Measurements from ENCODE around the gene ROPN1B. TPM values are rescaled to one million over a fixed set of nuclear protein-coding genes. Genes with fewer than 3 reads are reported as not detected.
"Not testable (repeated sequence)": the region's sequence is repeated elsewhere in the genome, so short reads cannot be mapped to it uniquely, and the experiment has no call there.

The ROPN1B gene
- total and polyA plus RNA-seq, 2 experiments from 2014 or later, result not detected

DNA sequence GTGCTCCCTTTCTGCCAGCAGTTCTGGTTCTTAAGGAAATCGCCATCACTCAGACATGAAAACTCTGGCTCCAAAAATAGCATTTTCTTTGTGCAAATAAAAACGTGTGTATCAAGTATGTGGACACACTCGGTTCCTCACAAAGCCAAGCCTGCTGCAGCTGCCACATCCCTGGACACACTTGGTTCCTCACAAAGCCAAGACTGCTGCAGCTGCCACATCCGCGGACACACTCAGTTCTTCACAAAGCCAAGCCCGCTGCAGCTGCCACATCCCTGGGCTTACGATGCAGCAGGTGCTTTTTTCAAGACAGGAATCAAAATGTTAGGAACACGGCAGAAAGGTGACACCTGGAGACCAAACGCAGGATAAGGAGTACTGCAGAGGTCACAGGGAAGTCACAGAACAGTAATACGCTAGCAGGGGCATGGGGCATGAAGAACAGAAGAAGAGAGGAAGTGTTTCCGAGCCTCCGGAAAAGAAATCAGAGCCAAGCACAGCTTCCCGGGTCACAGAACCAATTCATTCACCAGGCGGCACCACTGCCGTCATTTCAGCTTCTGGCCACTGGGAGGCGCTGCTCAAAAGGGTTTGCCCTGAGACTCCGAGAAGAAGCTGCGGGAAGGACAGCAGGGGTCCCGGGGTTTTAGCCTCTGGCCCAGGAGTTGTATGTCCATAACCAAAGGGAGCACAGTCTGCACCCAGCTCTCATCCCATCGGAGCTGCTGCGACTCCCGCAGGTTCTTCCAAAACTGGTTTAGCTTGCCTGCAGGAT, 40.0 kb upstream of the ROPN1B start:
- not testable (repeated sequence) for H3K27ac Mint-ChIP-seq; H3K27me3 ChIP-seq (ENCODE audit: insufficient read depth); H3K36me3 Mint-ChIP-seq (ENCODE audit: low read depth); H3K4me1 ChIP-seq (ENCODE audit: insufficient read depth); H3F3A ChIP-seq (replicated peaks; ENCODE audit: low read depth); H3K4me2 ChIP-seq; H3K27ac ChIP-seq (ENCODE audit: low read depth); H3K36me3 ChIP-seq (ENCODE audit: insufficient read depth); H3K9me2 ChIP-seq (ENCODE audit: insufficient read depth); ATAC-seq; H3K4me3 ChIP-seq; H4K20me1 ChIP-seq (replicated peaks; ENCODE audit: insufficient read depth); H3K4me3 Mint-ChIP-seq; H2AFZ ChIP-seq; H3K9me3 Mint-ChIP-seq; H3K27me3 Mint-ChIP-seq (ENCODE audit: insufficient read depth, low read depth, poor library complexity); H3K79me2 ChIP-seq (replicated peaks; ENCODE audit: insufficient read depth)
- H3K4me1 Mint-ChIP-seq, result peaks cover 12% of the 10 kb centered on the region
- DNase-seq (ENCODE audit: low spot score), result peak; percentile 68
- TF ChIP-seq, protein P1, sequence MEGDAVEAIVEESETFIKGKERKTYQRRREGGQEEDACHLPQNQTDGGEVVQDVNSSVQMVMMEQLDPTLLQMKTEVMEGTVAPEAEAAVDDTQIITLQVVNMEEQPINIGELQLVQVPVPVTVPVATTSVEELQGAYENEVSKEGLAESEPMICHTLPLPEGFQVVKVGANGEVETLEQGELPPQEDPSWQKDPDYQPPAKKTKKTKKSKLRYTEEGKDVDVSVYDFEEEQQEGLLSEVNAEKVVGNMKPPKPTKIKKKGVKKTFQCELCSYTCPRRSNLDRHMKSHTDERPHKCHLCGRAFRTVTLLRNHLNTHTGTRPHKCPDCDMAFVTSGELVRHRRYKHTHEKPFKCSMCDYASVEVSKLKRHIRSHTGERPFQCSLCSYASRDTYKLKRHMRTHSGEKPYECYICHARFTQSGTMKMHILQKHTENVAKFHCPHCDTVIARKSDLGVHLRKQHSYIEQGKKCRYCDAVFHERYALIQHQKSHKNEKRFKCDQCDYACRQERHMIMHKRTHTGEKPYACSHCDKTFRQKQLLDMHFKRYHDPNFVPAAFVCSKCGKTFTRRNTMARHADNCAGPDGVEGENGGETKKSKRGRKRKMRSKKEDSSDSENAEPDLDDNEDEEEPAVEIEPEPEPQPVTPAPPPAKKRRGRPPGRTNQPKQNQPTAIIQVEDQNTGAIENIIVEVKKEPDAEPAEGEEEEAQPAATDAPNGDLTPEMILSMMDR (conservative IDR thresholded peaks at IDR 0.05; ENCODE audit: low read depth in 2 of 2), result peak; percentile 52 to 69

DNA sequence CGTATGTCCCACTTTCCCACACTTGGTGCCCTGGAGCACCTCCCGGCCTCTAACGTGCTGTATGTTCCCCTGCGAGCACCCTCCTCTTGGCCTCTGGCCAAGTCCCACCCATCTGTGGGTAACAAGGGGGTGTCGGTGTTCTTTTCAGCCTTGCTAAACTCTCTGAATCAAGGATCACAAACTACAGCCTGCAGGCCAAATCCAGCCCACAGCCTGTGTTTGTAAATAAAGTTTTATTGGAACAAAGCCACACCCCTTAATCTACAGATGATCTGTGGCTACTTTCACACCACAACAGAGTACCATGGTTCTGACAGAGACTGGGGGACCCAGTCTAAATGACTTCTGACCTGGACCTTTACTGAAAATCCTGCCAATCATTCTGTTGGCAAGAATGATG, 39.2 kb upstream of the ROPN1B start:
- not testable (repeated sequence) for H3K4me3 Mint-ChIP-seq; ATAC-seq; H3K4me3 ChIP-seq; H3K36me3 Mint-ChIP-seq (ENCODE audit: low read depth); DNase-seq (ENCODE audit: low spot score); H3K36me3 ChIP-seq (ENCODE audit: insufficient read depth); H3K27me3 Mint-ChIP-seq (ENCODE audit: insufficient read depth, low read depth, poor library complexity); H3K27ac ChIP-seq (ENCODE audit: low read depth); H2AFZ ChIP-seq; H3K27ac Mint-ChIP-seq; H3K4me1 ChIP-seq (ENCODE audit: insufficient read depth); H4K20me1 ChIP-seq (replicated peaks; ENCODE audit: insufficient read depth); H3K9me2 ChIP-seq (ENCODE audit: insufficient read depth); H3K4me2 ChIP-seq; H3K79me2 ChIP-seq (replicated peaks; ENCODE audit: insufficient read depth); H3K9me3 Mint-ChIP-seq; H3F3A ChIP-seq (replicated peaks; ENCODE audit: low read depth); H3K27me3 ChIP-seq (ENCODE audit: insufficient read depth)
- H3K4me1 Mint-ChIP-seq, result peaks cover 12% of the 10 kb centered on the region

DNA sequence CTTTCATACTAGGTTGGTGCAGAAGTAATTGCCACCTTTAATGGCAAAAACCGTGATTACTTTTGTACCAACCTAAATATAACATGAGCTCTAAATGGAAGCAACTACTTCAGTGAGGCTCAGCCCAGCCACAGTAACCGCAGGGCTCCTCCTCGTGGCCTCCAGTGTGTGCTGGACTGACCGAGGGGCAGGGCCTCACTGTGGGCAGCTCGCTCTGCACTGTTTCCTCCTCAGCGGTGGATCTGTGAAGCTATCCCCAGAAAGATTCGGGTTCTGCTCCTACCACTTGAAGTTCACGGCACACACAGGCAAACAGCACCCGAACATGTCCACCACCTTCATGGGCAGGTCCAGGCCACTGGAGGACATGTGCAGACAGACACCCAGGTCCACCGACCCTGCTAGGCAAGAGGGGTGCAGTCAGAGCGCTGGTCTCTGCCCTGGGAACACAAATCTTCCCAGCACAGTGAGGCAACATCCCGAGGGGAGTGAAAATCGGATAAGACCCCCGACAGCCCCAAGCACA, 37.6 kb upstream of the ROPN1B start:
- not testable (repeated sequence) for H3F3A ChIP-seq (replicated peaks; ENCODE audit: low read depth); H3K27ac ChIP-seq (ENCODE audit: low read depth); H3K27ac Mint-ChIP-seq; DNase-seq (ENCODE audit: low spot score); H3K4me1 ChIP-seq (ENCODE audit: insufficient read depth); H3K36me3 Mint-ChIP-seq (ENCODE audit: low read depth); ATAC-seq; H3K79me2 ChIP-seq (replicated peaks; ENCODE audit: insufficient read depth); H2AFZ ChIP-seq; H4K20me1 ChIP-seq (replicated peaks; ENCODE audit: insufficient read depth); H3K9me2 ChIP-seq (ENCODE audit: insufficient read depth); H3K27me3 Mint-ChIP-seq (ENCODE audit: insufficient read depth, low read depth, poor library complexity); H3K4me3 Mint-ChIP-seq; H3K4me2 ChIP-seq; H3K36me3 ChIP-seq (ENCODE audit: insufficient read depth); H3K4me3 ChIP-seq; H3K9me3 Mint-ChIP-seq; H3K27me3 ChIP-seq (ENCODE audit: insufficient read depth)
- peaks cover 14% of the 10 kb centered on the region for H3K4me1 Mint-ChIP-seq

DNA sequence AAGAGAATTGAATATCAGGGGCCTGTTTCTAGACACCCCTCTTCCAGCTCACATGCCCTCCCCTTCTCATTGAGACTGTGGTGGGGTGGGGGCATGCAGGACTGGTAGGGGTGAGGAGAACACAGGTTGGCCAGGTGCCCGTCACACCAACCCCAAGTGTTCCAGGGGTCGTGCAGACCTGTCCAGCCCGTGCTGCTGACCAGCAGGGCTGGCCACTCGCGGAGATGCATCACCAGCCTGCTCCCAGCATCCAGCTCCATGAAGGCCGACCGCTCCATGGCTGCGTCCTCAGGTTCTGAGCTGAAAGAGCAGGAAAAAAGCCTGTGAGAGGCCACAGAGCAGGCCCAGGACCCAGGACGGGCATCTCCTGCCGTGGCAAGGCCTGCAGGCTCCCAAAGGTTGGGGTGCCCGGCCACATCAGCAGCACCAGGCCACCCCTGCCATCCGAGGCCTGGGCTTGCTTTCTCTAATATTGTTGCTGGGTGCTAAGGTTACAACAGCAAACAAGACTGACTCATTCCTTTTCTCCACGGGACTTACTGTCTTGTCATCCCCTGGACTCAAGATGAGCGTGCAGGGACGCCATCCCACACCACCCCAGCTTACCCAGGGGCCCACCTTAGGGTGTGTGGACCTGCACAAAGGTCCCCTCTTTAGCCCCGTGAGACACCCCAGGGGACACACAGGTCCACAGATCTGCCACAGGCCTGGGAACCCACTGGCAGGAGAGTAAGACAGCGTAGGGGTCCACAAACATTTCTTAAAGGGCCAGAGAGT, 35.4 kb upstream of the ROPN1B start:
- not testable (repeated sequence) for H3K79me2 ChIP-seq (replicated peaks; ENCODE audit: insufficient read depth); H3K27ac Mint-ChIP-seq

DNA sequence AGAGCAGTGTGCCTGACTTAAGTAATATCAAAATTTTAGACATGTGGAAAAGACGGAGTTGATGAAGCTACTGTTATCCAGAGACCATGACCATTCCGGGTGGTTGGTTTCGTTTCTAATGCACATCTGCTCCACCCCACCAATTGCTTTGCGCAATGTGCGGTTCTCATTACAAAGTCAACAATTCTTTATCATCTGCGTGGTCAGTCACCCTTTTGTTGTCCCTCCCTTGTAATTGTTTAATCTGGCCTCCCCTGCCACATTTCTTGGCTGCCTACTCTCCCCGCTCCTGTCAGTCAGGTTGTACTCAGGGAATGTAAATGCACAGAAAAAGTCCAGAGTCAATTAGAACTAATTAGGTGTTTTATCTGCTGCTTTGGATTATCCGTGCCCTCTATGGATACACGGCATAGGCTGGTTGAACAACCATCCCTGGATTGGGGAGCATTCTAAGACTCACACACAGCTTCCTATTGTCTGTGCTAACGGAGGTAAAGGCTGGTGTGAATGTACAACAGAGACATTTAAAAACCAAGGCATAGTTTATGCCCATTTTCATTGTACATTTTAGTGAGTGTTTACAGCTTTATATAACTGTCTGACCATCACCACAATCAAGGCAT, 33.6 kb upstream of the ROPN1B start:
- H3K4me3 ChIP-seq; H3K4me2 ChIP-seq; H2AFZ ChIP-seq; H3K27me3 Mint-ChIP-seq (ENCODE audit: insufficient read depth, low read depth, poor library complexity); H3K27ac ChIP-seq (ENCODE audit: low read depth); H4K20me1 ChIP-seq (replicated peaks; ENCODE audit: insufficient read depth); H3K79me2 ChIP-seq (replicated peaks; ENCODE audit: insufficient read depth); H3K36me3 ChIP-seq (ENCODE audit: insufficient read depth); H3K4me3 Mint-ChIP-seq; H3K4me1 ChIP-seq (ENCODE audit: insufficient read depth); H3F3A ChIP-seq (replicated peaks; ENCODE audit: low read depth); H3K4me1 Mint-ChIP-seq; H3K27ac Mint-ChIP-seq; H3K36me3 Mint-ChIP-seq (ENCODE audit: low read depth); DNase-seq (ENCODE audit: low spot score); ATAC-seq; H3K9me2 ChIP-seq (ENCODE audit: insufficient read depth); H3K27me3 ChIP-seq (ENCODE audit: insufficient read depth): not testable (repeated sequence)
- peaks cover 12% of the 10 kb centered on the region for H3K9me3 Mint-ChIP-seq

More for the DNA sequence above, 35.4 kb upstream of the ROPN1B start:
- not testable (repeated sequence) for H3K27me3 ChIP-seq (ENCODE audit: insufficient read depth); H3K27me3 Mint-ChIP-seq (ENCODE audit: insufficient read depth, low read depth, poor library complexity); H3K4me3 ChIP-seq; H3F3A ChIP-seq (replicated peaks; ENCODE audit: low read depth); DNase-seq (ENCODE audit: low spot score); ATAC-seq; H4K20me1 ChIP-seq (replicated peaks; ENCODE audit: insufficient read depth); H3K27ac ChIP-seq (ENCODE audit: low read depth); H3K4me1 ChIP-seq (ENCODE audit: insufficient read depth); H3K9me2 ChIP-seq (ENCODE audit: insufficient read depth); H3K4me2 ChIP-seq; H2AFZ ChIP-seq; H3K36me3 ChIP-seq (ENCODE audit: insufficient read depth); H3K4me3 Mint-ChIP-seq
- peaks cover 17% of the 10 kb centered on the region for H3K4me1 Mint-ChIP-seq
- peaks cover 11% of the 10 kb centered on the region for H3K36me3 Mint-ChIP-seq (ENCODE audit: low read depth)
- peaks cover 12% of the 10 kb centered on the region for H3K9me3 Mint-ChIP-seq

Data from GM23338 (cell line).